Esophagus (tissue), 2 donors: ENCODE measurements around the gene OXGR1. TPM values are rescaled to one million over a fixed set of nuclear protein-coding genes. Genes with fewer than 3 reads are reported as not detected.

Experiments used
- H3K27ac ChIP-seq, 2 donors: one replicate each; pipeline ENCODE4 v1.5.1; 2013; ENCODE audit warnings: low read depth in 2 of 2, mild to moderate bottlenecking in 2 of 2, inconsistent platforms in 1 of 2, low read length in 1 of 2, moderate library complexity in 1 of 2
- H3K27me3 ChIP-seq, 2 donors: one replicate each; pipeline ENCODE4 v1.6.1; 2013; ENCODE audit warnings: low read length in 2 of 2, control low read depth in 1 of 2, mild to moderate bottlenecking in 1 of 2; ENCODE audit not compliant: insufficient read depth in 2 of 2, control insufficient read depth in 1 of 2
- H3K36me3 ChIP-seq, 2 donors: one replicate each; pipeline ENCODE4 v1.6.1; 2013; ENCODE audit warnings: low read length in 1 of 2; ENCODE audit not compliant: control insufficient read depth in 2 of 2, insufficient read depth in 2 of 2
- H3K4me1 ChIP-seq, 2 donors: one replicate each; pipeline ENCODE4 v1.6.1; 2013; ENCODE audit warnings: low read length in 1 of 2; ENCODE audit not compliant: control insufficient read depth in 2 of 2, insufficient read depth in 2 of 2
- H3K4me3 ChIP-seq, 2 donors: one replicate each; pipeline ENCODE4 v1.5.1; 2013; ENCODE audit warnings: low read length in 2 of 2, mild to moderate bottlenecking in 2 of 2, low read depth in 1 of 2, moderate library complexity in 1 of 2
- H3K9me3 ChIP-seq, 2 donors: one replicate each; pipeline ENCODE4 v1.6.1; 2013; ENCODE audit warnings: mild to moderate bottlenecking in 2 of 2, low read depth in 1 of 2, low read length in 1 of 2, moderate library complexity in 1 of 2; ENCODE audit not compliant: control insufficient read depth in 2 of 2, insufficient read depth in 1 of 2
- WGBS, 2 donors: extraction: QIAGEN DNeasy Blood & Tissue Kit; methylation state at CpG; one replicate each; pipeline ENCODE4 v1.1.7; 2013; 5-methylcytosine and 5-hydroxymethylcytosine counted together
- polyA plus RNA-seq, 2 donors: library from polyadenylated mRNA; stranded (reverse); fragments of 200-250 nt; gene quantifications; one replicate each; pipeline ENCODE4 v1.2.3, GENCODE V29; 2013
- donor health status: healthy with polysubstance abuse.
- donor health status: Bipolar disorder and iron deficiency.

Gene OXGR1
- polyA plus RNA-seq, 2 donors: 0.99 to 1.6 TPM

DNA sequence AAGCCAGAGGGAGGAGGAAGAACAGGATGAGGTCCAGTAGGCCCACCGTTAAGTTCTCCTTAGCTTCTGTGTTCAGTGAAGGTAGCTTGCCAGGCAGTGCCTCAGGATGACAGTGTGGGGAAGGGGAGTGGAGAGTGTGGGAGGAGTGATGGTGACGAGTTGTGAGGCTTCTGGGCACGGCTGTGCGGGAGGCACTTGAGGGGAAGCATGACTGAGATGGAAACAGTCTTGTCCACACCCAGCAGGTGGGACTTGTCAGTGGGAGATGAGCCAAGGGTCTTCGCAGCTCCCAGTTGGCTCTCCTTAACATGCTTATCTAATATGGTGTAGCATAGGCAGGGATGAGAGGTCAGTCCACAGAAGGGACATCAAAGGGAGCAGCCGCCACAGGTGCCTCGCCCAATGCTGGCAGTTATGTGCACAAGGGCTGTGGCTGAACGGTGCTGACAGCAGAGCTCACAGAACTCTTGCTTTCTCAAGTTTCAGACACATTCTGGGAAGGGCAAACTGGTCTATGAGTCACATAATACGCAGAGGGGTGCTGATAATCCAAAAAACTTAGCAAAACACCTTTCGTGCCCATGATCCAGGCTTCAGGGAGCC, 47.5 kb downstream of the OXGR1 start:
- 42 to 55% methylated on average over 10 of the region's 10 CpGs for WGBS, 2 donors
- Histone ChIP-seq H3K36me3 (no peaks in the 10 kb centered on the region), H3K27ac (peak overlapping the region; percentile 23 to 34), H3K4me1 (peaks cover 0 to 8% of the 10 kb centered on the region in 2 donors), H3K27me3 (no peaks in the 10 kb centered on the region), H3K4me3 (no peak overlapping the region), H3K9me3 (no peaks in the 10 kb centered on the region)

GRCh38 chr13:96940961-96941360, 53.3 kb downstream of the OXGR1 start:
- Histone ChIP-seq H3K36me3 (no peaks in the 10 kb centered on the region), H3K27ac (no peak overlapping the region), H3K27me3 (no peaks in the 10 kb centered on the region), H3K4me3 (no peak overlapping the region), H3K9me3 (no peaks in the 10 kb centered on the region), H3K4me1 (no peaks in the 10 kb centered on the region)
- 39 to 86% methylated on average over 1 of the region's 1 CpG for WGBS, 2 donors

DNA sequence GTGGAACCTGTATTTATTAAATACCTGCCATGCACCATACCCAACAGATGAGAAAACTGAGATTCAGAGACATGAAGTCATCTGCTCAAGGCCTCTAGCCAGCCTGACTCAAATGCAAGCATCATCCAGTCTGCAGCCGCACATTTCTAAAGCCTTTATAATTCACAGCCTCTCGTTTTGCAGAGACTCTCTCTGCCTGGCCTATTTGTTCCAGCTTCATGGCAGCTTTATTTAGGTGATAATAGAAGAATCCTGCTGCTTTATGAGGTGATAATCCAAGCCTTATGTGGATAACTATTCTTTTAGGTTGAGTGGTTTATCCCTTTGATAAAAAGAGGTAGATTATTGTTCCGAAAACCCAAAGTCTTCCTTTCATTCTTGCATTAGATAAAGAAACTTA, 58.4 kb downstream of the OXGR1 start:
- H3K4me1 ChIP-seq: no peaks in the 10 kb centered on the region
- no peaks in the 10 kb centered on the region for H3K9me3 ChIP-seq
- WGBS, 2 donors: 69 to 71% methylated on average over 3 of the region's 3 CpGs
- H3K4me3 ChIP-seq: no peak overlapping the region
- no peaks in the 10 kb centered on the region for H3K27me3 ChIP-seq
- no peaks in the 10 kb centered on the region for H3K36me3 ChIP-seq
- no peak overlapping the region for H3K27ac ChIP-seq

Other genes with a start within 250 kb of the OXGR1 start
- 10 to 100 TPM in 1 of 2 donors, 1 to 10 TPM in 1; 4.9 to 10.3 TPM for gene MBNL2, start 227.9 kb upstream of the OXGR1 start, polyA plus RNA-seq